ENCODE data around the gene NFATC2. TPM values are rescaled to one million over a fixed set of nuclear protein-coding genes. Genes with fewer than 3 reads are reported as not detected.

Gene NFATC2
- total RNA-seq, 2 donors from 2014 or later, result 4.3 to 8.4 TPM

GRCh38 chr20:51384875-51385274, 157.6 kb downstream of the NFATC2 start:
- TF ChIP-seq POLR2AphosphoS5 (IDR thresholded peaks at IDR 0.05) (no peak), POLR2A (IDR thresholded peaks at IDR 0.05) (no peak)
- TF ChIP-seq, protein P1, sequence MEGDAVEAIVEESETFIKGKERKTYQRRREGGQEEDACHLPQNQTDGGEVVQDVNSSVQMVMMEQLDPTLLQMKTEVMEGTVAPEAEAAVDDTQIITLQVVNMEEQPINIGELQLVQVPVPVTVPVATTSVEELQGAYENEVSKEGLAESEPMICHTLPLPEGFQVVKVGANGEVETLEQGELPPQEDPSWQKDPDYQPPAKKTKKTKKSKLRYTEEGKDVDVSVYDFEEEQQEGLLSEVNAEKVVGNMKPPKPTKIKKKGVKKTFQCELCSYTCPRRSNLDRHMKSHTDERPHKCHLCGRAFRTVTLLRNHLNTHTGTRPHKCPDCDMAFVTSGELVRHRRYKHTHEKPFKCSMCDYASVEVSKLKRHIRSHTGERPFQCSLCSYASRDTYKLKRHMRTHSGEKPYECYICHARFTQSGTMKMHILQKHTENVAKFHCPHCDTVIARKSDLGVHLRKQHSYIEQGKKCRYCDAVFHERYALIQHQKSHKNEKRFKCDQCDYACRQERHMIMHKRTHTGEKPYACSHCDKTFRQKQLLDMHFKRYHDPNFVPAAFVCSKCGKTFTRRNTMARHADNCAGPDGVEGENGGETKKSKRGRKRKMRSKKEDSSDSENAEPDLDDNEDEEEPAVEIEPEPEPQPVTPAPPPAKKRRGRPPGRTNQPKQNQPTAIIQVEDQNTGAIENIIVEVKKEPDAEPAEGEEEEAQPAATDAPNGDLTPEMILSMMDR (IDR thresholded peaks at IDR 0.05), result no peak
- intact Hi-C loops (cut with DNase I), result no loop called here

GRCh38 chr20:51383891-51384510, 158.5 kb downstream of the NFATC2 start:
- H3K4me1 ChIP-seq (replicated peaks), result peaks cover 4% of the 10 kb centered on the region
- H3K36me3 ChIP-seq, result no peaks in the 10 kb centered on the region
- no peak overlapping the region for H3K4me3 ChIP-seq
- 84% methylated on average over 10 of the region's 11 CpGs for WGBS
- intact Hi-C loops (cut with DNase I), result no loop called here
- no peaks in the 10 kb centered on the region for H3K27me3 ChIP-seq (replicated peaks; ENCODE audit: insufficient read depth)
- no peak for DNase-seq (ENCODE audit: low spot score)
- no peak overlapping the region for H3K27ac ChIP-seq
- TF ChIP-seq POLR2AphosphoS5 (IDR thresholded peaks at IDR 0.05), result no peak
- no peak for TF ChIP-seq POLR2A (IDR thresholded peaks at IDR 0.05)
- TF ChIP-seq, protein P1 (IDR thresholded peaks at IDR 0.05), result no peak
- H3K9me3 ChIP-seq, result no peaks in the 10 kb centered on the region

More at GRCh38 chr20:51384875-51385274, 157.6 kb downstream of the NFATC2 start:
- H3K4me1 ChIP-seq (replicated peaks), result peaks cover 4% of the 10 kb centered on the region
- no peak overlapping the region for H3K4me3 ChIP-seq
- no peaks in the 10 kb centered on the region for H3K27me3 ChIP-seq (replicated peaks; ENCODE audit: insufficient read depth)
- no peaks in the 10 kb centered on the region for H3K36me3 ChIP-seq
- H3K9me3 ChIP-seq, result no peaks in the 10 kb centered on the region
- H3K27ac ChIP-seq, result no peak overlapping the region
- WGBS, result 82% methylated on average over 3 of the region's 3 CpGs
- DNase-seq (ENCODE audit: low spot score), result no peak

DNA sequence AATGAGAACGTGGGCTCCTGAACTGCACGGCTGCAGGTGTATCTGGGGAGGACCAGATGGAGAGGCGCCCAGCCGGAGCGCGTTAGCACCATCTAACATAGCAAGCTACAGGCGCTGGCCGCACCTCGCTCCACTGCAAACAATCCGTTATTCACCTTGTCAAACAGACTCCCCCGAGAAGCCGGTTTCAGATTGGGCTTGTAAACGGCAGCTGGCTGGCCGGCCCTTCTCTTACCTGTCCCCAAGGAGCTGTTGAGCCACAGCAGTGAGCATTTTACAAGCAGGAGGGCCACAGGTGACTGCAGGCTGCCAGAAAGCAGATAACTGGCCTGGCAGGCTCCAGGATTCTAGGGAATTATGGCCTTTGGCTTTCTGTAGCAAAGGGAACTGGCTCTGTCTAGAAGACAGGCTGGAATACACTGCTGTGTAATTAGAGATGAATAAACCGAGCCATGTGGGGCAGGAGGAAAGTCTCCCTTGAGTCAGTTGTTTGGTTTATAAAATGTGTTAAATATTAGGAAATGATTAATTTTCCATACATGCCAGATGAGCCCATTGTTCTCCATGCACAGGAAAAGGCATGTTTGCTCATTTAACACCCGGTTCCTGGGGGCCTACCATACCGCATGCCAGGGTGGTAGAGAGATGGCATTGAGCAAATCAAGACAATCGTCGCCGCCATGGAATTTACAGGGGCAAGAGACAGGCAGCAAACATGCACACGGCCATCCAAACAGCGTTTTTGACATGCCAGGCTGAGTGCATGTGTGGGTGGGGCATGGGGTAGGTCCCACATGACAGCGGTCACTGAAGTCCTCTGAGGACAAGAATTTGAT, 159.3 kb downstream of the NFATC2 start:
- DNase-seq (ENCODE audit: low spot score), result peak; percentile 96

GRCh38 chr20:51382111-51382985, 160.2 kb downstream of the NFATC2 start:
- WGBS, result 72% methylated on average over 17 of the region's 17 CpGs

More for the DNA sequence above, 159.3 kb downstream of the NFATC2 start:
- TF ChIP-seq POLR2AphosphoS5 (IDR thresholded peaks at IDR 0.05), result peak; percentile 97
- no peak for TF ChIP-seq POLR2A (IDR thresholded peaks at IDR 0.05)
- TF ChIP-seq, protein P1 (IDR thresholded peaks at IDR 0.05), result peak in 1 of 4 experiments; percentile 13
- H3K36me3 ChIP-seq, result no peaks in the 10 kb centered on the region
- no peak overlapping the region for H3K4me3 ChIP-seq
- 24% methylated on average over 22 of the region's 23 CpGs for WGBS
- no peak overlapping the region for H3K27ac ChIP-seq
- no peaks in the 10 kb centered on the region for H3K27me3 ChIP-seq (replicated peaks; ENCODE audit: insufficient read depth)
- no peaks in the 10 kb centered on the region for H3K9me3 ChIP-seq
- peaks cover 4% of the 10 kb centered on the region for H3K4me1 ChIP-seq (replicated peaks)
- intact Hi-C loops (cut with DNase I), result no loop called here

More at GRCh38 chr20:51382111-51382985, 160.2 kb downstream of the NFATC2 start:
- Histone ChIP-seq H3K27ac (no peak overlapping the region), H3K4me3 (no peak overlapping the region), H3K36me3 (no peaks in the 10 kb centered on the region), H3K27me3 (replicated peaks; ENCODE audit: insufficient read depth) (no peaks in the 10 kb centered on the region), H3K4me1 (replicated peaks) (peaks cover 4% of the 10 kb centered on the region), H3K9me3 (no peaks in the 10 kb centered on the region)
- intact Hi-C loops (cut with DNase I), result no loop called here
- TF ChIP-seq, protein P1 (IDR thresholded peaks at IDR 0.05), result no peak
- no peak for TF ChIP-seq POLR2AphosphoS5 (IDR thresholded peaks at IDR 0.05)
- TF ChIP-seq POLR2A (IDR thresholded peaks at IDR 0.05), result no peak
- no peak for DNase-seq (ENCODE audit: low spot score)
